ENCODE data around the gene EPHA6.

DNA sequence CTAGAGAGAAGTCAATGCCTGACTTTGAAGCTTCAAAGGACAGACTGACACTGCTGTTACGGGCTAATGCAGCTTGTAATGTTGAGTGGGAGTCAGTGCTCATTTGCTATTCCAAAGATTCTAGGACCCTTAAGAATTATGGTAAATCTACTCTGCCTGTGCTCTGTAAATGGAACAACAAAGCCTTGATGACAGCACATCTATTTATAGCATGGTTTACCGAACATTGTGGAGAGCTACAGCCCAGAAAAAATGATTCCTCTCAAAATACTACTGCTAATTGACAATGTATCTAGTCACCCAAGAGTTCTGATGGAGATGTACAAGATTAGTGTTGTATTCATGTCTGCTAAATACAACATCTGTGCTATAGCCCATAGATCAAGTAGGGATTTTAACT lies 262.3 kb downstream of the EPHA6 start:
- TF ChIP-seq CTCF (IDR thresholded peaks at IDR 0.05) (no peak), EZH2 (IDR thresholded peaks at IDR 0.05) (no peak)

Data from neural progenitor cell (in vitro differentiated cells).